NB4 (cell line): ENCODE data around the gene TAPBPL.
A peak's percentile ranks its signal among the peaks of the same experiment; 100 is the strongest.

Experiments used
- DNase-seq: peaks from one replicate; pipeline ENCODE4 v3.0.0; 2010; ENCODE audit warnings: low read depth
- H3K4me3 ChIP-seq: one replicate; pipeline ENCODE4 v1.5.1; 2011; ENCODE audit warnings: mild to moderate bottlenecking, low read depth, low read length, moderate library complexity
- MYC ChIP-seq: IDR thresholded peaks from 2 replicates; pipeline ENCODE4 v1.6.1; 2011; ENCODE audit warnings: low read depth, low read length
- POLR2A ChIP-seq: IDR thresholded peaks from 2 replicates; pipeline ENCODE4 v1.6.1; 2011; ENCODE audit warnings: mild to moderate bottlenecking; ENCODE audit not compliant: insufficient read length; ENCODE audit errors: extremely low read depth
- TF ChIP-seq, protein P1 (sequence below): IDR thresholded peaks from 2 replicates; pipeline ENCODE4 v1.6.1; 2011; ENCODE audit warnings: low read depth, low read length
- TF ChIP-seq, protein P2 (sequence below): IDR thresholded peaks from one replicate; pipeline ENCODE4 v1.5.1; 2012; ENCODE audit warnings: low read depth, low read length

Gene TAPBPL

DNA sequence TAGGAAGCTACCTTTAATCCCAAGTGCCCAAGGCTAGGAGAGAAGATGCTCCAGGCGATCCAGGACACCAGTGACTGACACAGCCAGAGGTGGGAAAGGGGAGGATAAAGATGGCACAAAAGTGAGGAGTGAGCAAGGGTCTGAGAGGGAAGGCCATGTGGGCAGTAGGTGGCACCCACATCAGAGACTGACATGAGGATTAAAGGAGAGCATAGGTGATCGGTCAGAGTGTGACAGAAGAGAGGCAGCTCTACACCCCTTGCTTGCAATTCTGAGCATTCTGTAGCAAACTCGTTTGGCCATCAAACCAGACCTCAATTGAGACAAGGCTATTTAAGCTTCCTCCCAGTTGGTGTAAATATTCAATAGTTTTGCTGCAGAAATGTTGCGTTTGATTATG lies 7.8 kb upstream of the TAPBPL start:
- DNase-seq, result no peak
- no peak overlapping the region for H3K4me3 ChIP-seq
- no peak for TF ChIP-seq POLR2A
- TF ChIP-seq MYC, result no peak
- TF ChIP-seq, protein P1, sequence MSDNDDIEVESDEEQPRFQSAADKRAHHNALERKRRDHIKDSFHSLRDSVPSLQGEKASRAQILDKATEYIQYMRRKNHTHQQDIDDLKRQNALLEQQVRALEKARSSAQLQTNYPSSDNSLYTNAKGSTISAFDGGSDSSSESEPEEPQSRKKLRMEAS, result no peak
- TF ChIP-seq, protein P2, sequence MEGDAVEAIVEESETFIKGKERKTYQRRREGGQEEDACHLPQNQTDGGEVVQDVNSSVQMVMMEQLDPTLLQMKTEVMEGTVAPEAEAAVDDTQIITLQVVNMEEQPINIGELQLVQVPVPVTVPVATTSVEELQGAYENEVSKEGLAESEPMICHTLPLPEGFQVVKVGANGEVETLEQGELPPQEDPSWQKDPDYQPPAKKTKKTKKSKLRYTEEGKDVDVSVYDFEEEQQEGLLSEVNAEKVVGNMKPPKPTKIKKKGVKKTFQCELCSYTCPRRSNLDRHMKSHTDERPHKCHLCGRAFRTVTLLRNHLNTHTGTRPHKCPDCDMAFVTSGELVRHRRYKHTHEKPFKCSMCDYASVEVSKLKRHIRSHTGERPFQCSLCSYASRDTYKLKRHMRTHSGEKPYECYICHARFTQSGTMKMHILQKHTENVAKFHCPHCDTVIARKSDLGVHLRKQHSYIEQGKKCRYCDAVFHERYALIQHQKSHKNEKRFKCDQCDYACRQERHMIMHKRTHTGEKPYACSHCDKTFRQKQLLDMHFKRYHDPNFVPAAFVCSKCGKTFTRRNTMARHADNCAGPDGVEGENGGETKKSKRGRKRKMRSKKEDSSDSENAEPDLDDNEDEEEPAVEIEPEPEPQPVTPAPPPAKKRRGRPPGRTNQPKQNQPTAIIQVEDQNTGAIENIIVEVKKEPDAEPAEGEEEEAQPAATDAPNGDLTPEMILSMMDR, result no peak

DNA sequence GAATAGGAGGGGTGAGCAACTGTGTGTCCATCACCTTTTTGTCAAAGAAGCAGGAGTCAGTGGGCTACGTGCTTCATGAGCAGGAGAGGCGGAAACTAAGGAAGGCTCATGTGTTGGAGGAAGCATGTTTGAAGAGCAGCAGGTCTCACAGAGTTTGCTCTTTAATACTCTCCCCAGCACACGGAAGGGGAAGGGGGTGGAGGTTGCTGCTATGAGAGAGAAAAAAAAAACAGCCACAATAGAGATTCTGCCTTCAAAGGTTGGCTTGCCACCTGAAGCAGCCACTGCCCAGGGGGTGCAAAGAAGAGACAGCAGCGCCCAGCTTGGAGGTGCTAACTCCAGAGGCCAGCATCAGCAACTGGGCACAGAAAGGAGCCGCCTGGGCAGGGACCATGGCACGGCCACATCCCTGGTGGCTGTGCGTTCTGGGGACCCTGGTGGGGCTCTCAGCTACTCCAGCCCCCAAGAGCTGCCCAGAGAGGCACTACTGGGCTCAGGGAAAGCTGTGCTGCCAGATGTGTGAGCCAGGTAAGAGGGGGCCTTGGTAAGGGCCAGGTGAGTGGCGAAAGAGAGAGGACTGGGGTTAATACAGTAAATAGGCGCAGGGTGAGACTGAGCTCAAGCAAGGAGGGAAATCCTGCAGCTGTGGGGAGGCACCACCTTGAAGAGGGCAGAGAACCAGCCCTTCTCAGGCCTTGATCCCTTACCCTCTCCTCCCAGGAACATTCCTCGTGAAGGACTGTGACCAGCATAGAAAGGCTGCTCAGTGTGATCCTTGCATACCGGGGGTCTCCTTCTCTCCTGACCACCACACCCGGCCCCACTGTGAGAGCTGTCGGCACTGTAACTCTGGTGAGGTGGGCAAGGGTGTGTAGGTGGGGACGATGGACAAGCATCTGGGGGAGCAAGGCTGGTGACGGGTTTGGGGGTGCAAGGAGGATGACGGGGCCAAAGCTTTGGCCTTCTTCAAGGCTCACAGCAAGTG lies 6.8 kb upstream of the TAPBPL start, which contains the start of gene CD27:
Gene CD27 (plus strand): TSS at position 252 of the 985 bp plus-strand sequence. CDS start 141 bp downstream, at position 393.
- H3K4me3 ChIP-seq, result no peak within 1 kb of the TSS
- no peak for DNase-seq
- no peak for TF ChIP-seq POLR2A
- TF ChIP-seq, protein P2, result no peak
- no peak for TF ChIP-seq MYC
- TF ChIP-seq, protein P1, result no peak

DNA sequence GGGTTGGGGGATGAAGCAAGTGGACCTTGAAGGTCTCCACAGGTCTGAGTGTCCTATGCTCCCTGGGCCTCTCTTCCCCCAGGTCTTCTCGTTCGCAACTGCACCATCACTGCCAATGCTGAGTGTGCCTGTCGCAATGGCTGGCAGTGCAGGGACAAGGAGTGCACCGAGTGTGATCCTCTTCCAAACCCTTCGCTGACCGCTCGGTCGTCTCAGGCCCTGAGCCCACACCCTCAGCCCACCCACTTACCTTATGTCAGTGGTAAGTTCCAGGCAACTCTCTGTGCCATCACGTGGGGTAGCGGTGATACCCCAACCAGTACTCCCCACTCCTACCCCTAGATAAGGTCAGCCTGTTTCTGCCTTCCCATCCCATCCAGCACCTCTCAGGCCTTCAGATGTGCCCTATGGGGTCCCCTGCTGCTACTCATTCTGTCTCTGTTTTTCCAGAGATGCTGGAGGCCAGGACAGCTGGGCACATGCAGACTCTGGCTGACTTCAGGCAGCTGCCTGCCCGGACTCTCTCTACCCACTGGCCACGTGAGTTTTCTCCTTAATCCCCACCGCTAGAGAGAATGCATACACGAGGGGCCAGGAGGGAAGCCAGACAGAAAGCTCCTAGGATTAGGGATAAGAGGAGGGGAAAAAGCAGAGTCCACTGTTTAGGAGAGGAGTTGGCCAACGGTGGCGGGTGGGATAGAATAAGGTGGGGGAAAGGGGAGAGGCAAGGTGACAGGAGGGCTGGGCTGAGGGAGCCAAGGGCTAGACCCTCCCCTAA lies 1.6 kb upstream of the TAPBPL start:
- TF ChIP-seq, protein P1, result no peak
- TF ChIP-seq MYC (no peak), POLR2A (no peak)
- TF ChIP-seq, protein P2, result no peak
- DNase-seq, result no peak
- no peak overlapping the region for H3K4me3 ChIP-seq

DNA sequence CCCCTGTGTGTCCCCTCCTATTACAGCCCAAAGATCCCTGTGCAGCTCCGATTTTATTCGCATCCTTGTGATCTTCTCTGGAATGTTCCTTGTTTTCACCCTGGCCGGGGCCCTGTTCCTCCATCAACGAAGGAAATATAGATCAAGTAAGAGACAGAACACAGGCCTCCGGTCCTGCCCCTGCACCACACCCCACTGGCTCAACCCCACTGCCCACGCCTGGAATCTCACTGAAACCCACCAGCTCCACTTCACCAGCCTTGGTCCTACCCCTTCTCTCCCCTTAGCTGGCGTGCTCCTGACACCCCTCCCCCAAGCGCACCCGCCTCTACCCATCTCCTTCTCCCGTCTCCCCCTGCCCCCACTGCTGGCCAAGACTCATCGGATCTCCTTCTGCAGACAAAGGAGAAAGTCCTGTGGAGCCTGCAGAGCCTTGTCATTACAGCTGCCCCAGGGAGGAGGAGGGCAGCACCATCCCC lies 934 bp upstream of the TAPBPL start:
- DNase-seq, result no peak
- TF ChIP-seq, protein P1, result no peak
- TF ChIP-seq MYC (no peak), POLR2A (no peak)
- TF ChIP-seq, protein P2, result no peak
- H3K4me3 ChIP-seq, result peak overlapping the region; percentile 83

DNA sequence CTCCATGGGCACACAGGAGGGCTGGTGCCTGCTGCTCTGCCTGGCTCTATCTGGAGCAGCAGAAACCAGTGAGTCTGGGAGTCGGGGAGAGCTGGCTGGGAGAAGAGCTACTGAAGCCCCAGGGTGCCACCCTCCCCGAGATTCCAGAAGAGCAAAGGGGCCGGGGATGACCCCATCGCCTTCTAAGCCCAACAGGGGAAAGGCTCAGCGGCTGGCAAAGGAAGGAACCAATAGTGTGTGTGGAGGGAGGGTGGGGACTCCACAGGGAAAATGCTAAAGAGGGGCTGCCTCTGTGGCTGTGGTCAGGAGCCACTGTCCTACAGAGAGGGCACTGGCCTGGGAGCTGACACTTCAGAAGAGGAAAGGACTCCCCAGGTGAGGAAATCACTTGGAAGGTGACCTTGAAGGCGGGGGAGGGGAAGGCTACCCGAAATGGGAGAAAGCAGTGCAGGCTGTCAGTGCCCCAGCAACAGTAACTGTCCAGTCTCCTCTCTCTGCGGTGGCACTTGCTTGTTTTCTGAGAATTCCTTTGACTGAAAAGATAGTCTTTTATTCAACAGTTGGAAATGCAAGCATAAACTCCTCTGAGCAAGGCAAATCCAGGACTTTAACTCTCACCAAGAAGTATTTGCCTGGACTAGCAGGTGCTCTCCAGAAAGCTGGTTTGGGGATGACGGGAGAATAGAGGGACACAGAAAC lies 552 bp downstream of the TAPBPL start:
- peak overlapping the region; percentile 83 for H3K4me3 ChIP-seq
- no peak for TF ChIP-seq MYC
- TF ChIP-seq POLR2A, result peak; percentile 22
- no peak for DNase-seq
